NCI-H510A (cell line): Measurements from ENCODE around the gene EDDM13.
"Not testable (repeated sequence)": the region's sequence is repeated elsewhere in the genome, so short reads cannot be mapped to it uniquely, and the experiment has no call there.

Experiments used
- DNase-seq: peaks from one replicate; lab custom pipeline; 2025; lab: John Stamatoyannopoulos, UW

Gene EDDM13

DNA sequence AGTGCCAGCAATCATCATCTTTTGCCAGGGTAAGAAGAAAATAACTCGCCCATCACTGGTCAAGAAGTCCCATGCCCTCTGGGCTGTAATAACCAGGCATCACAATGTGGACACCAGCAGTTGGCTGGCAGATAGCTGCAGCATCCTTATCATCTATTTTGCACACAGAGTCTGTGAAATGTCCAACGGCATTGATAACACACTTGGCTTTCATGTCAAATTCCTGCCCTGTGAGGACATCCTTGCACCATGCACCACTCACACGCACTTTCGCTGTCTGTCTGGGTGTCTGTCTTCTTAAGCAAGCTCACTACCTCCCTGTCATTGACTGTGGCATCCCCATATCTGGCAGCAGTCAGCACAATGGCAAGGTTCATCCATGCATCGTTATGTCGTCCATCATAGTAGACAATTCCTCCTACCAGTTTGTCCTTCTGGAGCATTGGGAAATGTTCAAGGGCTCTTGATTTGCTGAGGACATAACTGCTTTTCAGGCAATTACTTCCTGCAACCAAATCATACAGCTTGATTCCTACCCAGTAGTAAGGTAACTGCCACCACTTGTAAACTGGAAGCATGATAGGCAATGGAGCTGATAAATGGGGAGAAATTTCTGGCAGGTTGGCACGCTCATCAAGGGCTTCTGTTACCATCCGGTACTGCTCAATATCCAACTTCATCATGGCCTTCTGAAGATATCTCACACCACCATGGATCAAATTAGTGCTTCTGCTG is 48.9 kb downstream of the EDDM13 start:
- DNase-seq: no peak

DNA sequence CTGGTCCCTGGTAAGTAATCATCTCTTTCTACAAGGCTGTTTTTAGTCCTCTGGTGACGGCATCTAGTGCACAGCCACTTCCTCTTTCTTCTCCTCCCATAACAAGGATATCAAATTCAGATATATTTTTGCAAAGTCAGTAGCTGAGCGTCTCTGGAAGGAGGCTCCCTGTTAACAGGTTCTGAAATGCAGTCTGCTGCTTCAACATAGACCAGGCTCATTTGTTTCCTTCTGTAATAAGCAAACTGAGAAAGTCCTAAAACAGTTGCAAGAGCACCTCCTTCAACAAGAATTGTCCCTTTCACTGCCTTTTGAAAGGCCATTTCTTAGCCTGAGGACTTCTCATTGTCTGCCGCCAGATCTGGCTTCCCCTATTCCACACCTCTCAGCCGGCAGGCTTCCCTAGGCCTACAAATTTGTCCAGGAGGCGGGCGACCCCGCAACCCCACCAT is 49.5 kb downstream of the EDDM13 start:
- DNase-seq: no peak

DNA sequence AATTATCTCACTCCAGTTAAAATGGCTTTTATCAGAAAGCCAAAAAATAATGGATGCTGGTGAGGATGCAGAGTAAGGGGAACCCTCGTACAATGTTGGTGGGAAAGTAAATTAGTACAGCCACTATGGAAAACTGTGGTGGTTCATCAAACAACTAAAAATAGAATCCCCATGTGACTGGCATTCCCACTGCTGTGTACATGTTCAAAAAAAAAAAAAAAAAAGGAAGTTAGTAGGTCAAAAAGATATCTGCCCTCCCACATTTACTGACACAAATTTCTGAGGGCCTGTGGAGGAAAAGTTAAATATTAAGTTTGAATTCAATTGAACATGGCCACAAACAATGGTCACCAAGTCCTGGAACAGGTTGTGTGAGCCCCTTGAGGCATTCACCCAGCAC is 51.9 kb downstream of the EDDM13 start:
- no peak for DNase-seq

DNA sequence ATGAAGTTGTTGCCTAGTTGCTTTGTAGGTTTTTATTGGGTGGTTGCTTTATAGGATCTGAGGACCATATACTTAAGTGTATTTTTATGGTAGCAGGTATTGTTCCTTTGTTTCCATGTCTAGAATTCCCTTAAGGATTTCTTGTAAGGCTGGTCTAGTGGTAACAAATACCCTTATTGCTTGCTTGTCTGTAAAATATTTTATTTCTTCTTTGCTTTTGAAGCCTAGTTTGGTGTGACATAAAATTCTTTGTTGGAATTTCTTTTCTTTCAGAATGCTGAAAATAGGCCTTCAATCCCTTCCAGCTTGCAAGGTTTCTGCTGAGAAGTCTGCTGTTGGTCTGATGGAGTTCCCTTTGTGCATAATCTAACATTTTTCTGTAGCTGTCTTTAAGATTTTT is 60.1 kb downstream of the EDDM13 start:
- no peak for DNase-seq

DNA sequence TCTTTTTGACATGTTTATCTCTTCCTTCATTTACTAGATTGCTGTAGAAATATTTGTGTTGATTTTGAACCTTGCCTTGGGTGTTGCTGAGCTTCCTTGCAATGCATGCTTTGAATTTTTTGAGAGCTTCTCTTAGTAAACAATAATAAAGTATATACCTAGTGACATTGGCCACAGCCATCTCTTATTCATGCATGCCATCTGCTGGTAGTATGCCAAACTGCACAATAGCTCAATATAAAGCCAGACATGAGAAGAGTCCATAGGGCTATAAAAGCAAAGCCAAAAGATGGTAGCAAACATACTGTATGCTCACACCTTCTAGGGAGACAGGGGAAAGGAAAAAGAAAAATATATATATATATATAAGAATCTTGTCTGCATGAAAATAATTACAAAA is 61.0 kb downstream of the EDDM13 start:
- DNase-seq: no peak

DNA sequence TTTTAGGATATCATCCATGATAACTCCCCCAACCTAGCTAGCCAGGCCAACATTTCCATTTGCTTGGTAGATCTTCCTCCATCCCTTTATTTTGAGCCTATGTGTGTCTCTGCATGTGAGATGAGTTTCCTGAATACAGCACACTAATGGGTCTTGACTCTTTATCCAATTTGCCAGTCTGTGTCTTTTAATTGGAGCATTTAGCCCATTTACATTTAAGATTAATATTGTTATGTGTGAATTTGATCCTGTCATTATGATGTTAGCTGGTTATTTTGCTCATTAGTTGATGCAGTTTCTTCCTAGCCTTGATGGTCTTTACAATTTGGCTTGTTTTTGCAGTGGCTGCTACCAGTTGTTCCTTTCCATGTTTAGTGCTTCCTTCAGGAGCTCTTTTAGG is 62.8 kb downstream of the EDDM13 start:
- DNase-seq: not testable (repeated sequence)

DNA sequence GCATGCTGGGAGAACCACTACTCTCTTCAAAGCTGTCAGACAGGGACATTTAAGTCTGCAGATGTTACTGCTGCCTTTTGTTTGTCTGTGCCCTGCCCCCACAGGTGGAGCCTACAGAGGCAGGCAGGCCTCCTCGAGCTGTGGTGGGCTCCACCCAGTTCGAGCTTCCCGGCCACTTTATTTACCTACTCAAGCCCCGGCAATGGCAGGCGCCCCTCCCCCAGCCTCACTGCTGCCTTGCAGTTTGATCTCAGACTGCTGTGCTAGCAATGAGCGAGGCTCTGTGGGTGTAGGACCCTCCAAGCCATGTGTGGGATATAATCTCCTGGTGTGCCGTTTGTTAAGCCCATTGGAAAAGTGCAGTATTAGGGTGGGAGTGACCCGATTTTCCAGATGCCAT is 64.5 kb downstream of the EDDM13 start:
- DNase-seq: not testable (repeated sequence)

DNA sequence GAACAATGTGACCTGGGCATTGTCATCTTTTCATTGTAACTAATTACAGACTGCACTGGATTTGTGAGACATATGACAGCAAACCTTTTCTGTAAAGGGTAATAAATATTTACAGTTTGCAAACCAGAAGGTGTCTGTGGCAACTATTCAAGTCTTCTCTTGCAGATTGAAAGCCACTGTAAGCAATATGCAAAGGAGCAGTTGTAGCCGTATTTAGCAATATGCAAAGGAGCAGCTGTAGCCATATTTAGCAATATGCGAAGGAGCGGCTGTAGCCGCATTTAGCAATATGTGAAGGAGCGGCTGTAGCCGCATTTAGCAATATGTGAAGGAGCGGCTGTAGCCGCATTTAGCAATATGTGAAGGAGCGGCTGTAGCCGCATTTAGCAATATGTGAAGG is 66.5 kb downstream of the EDDM13 start:
- not testable (repeated sequence) for DNase-seq

DNA sequence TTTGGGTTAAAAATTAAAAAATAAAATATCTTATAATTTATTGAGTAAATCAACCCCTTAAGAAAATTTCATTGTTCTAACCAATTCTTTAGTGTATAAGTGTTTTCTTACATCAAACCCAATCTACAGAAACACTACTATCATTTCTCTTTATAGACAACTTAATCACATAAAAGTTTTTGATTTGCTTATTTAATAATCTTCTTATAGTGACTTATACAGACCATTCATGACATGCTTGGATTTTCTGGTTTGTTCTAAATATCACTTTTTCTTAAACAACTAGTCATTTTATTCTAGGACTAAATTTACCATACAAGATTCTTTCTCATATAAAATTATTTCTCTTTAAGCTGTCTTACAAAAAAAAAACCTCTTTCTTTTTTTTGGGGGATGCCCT is 69.4 kb downstream of the EDDM13 start:
- DNase-seq: no peak

DNA sequence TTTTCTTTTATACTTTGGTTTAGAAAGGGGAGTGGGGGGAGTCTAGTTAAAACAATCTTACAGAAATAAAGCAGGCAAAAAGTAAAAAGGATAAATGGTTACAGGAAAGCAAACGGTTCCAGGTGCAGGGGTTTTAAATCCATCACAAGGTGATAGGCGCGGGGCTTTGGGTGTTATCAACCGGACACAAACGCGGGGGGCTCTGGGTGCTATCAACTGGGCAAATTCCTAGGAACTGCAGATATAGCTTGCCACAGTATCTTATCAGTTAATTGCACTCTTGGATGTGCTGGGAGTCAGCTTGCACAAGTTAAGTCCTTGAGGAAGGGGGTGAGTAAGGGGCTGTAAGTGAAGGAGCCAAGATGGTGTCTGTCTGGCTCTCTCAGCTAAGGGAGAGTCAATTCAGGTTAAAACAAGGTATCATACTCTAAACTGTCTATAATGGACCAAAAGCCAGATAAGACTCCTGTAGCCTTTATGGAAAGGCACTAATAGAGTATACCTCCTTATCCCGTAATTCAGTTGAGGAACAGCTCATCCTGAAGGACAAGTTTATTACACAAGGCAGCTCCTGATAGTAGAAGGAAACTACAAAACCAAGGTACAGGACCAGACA is 74.7 kb downstream of the EDDM13 start:
- no peak for DNase-seq

DNA sequence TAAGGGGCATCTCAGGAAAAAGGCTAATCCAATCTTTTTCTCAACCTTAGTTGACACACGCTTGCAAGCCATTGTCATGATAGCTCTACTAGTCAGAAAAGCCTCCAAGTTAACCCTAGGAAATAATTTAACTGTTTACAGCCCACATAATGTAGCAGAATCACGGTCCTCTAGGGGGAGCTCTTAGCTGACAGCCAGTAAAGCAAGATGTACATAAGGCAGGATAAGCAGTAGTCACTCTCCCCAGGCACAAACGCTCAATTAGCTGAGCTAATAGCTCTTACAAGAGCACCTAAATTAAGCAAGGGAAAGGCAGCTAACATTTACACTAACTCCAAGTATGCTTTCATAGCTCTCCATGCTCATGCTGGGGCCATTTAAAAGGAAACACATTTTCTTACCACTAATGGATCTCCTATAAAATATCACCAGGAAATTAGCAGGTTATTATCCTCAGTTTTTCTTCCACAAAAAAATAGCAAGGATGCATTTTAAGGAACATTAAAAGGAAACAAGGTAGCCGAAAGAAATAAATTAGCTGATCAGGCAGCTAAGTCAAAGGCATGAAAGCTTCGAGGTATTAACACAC is 75.8 kb downstream of the EDDM13 start:
- no peak for DNase-seq

DNA sequence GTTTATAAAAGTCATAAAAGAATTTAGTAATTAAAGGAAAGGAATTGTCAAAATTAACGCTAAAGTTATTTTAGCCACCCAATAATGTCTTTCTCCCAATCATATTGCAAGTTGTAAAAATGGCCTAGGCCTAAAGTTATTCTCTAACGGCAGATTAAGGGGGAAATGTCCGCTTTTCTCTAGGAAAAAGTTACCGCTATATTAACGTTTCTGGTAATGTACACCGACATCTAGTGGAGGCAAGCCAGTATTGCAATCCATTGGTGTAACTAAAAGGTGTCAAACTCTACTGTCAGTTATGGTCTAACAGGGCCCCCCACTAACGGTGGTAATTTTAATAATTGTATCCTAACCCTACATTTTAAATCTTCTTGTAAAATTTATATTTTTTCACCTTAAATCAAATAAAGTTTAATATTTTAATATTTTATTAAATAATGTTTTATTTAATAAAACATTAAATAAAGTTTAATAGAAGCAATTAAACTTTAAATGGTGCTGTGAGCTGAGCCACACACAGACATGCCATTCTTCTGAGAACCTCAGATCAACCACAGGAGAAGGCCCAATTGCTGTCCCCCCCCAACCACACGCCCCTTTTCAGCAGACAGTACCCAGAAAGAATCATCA is 78.0 kb downstream of the EDDM13 start:
- DNase-seq: no peak

DNA sequence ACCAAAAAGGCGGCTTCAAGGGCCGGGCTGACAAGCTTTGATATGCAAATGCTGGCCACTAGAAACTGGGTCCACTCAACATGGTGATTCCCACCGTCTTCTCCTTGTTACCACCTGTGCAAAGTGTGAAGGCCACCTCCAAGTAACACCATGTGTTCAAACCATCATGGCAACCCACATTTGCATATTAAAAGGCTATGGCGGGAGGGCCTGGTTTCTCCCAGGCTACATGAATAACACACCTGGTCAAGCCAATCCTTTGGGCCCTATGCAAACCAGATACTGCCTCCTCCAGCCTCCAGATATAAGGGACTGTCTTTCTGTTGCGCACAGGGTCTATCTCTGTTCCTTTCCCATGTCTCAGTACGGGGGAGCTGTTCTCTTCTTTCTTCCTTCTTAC is 78.7 kb downstream of the EDDM13 start:
- no peak for DNase-seq

DNA sequence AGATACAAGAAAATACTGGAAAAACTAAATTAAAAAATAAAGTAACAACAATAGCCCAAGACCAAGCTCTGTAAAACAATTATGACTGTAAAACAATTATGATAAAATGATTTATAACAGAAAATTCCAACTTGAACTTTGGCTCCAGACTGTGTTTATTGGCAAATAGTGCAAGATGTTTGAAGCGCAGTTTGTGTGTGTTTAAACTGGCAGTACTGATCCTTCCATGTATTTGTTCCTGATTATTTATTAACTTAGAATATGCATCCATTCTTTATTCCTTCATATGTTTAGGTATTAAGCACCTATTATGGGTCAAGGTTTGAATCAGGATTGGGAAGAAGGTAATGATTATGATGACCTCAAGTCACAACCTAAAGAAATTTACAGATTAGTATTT is 83.0 kb downstream of the EDDM13 start:
- DNase-seq: no peak

DNA sequence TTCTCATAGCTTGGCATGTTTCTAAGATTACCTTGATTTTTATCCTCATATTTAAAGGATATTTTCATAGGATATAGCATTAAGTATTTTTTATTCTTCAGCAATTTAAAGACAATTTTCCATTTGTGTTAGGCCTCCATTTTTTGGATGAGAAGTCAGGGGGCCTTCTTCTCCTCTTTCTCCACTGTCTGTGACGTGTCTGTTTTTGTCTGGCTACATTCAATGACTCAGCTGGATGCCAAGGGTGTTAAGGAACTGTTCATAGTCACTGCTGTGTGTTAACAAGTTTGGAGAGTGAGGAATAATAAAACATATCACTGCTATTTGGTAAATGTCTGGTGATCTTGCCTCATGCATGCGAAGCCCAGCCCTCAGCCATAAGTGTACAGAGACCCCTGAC is 84.4 kb downstream of the EDDM13 start:
- no peak for DNase-seq
